HepG2 (cell line): ENCODE data around the gene PRDX2. TPM values are rescaled to one million over a fixed set of nuclear protein-coding genes. Genes with fewer than 3 reads are reported as not detected.

Source experiments
- ATAC-seq: fragments of 200-7000 bp; cut with Tn5 transposase; 3 replicates; pipeline ENCODE4 v1.9.1; 2020; ENCODE audit warnings: mild to moderate bottlenecking, moderate library complexity
- BruUV-seq: library from RNA; stranded (reverse); fragments of 400-500 nt; replicated peaks from 2 replicates; lab custom pipeline; 2021; lab: Mats Ljungman, UMichigan
- CTCF ChIA-PET: fragments of 300-600 bp; formaldehyde crosslinking; extraction: SDS; loops from one replicate; lab custom pipeline; 2021; ENCODE audit warnings: low total read pairs, inconsistent platforms, low intra/inter-chr PET ratio; lab: Yijun Ruan, JAX
- POLR2A ChIA-PET: fragments of 350-600 bp; sonication (Branson Sonifier 250); formaldehyde crosslinking; loops from one replicate; lab custom pipeline; 2020; ENCODE audit warnings: antibody characterized with exemption, inconsistent platforms; lab: Yijun Ruan, JAX
- DNase-seq: peaks from one replicate; pipeline ENCODE4 v3.0.0-alpha.2; 2015; ENCODE audit warnings: low spot score
- FAIRE-seq: peaks from 3 replicates; lab custom pipeline; 2011; peaks lifted over from hg19 to GRCh38; lab: Jason Lieb, UNC
- H2AFZ ChIP-seq: one replicate; pipeline ENCODE4 v1.6.1; 2011; ENCODE audit warnings: low read length, inconsistent platforms
- H3K27ac ChIP-seq: fragments of 300-600 bp; 3 replicates; pipeline ENCODE4 v1.8.0; 2011; ENCODE audit warnings: mixed run types, mild to moderate bottlenecking, mixed read lengths, low read length, inconsistent platforms; ENCODE audit not compliant: insufficient read depth; ENCODE audit errors: extremely low read length
- H3K27me3 ChIP-seq, 2 experiments: fragments of 200-600 bp in 1 of 2; 2 replicates in 1 of 2; 3 replicates in 1 of 2; pipeline versions ENCODE4 v1.6.0 to v1.8.0; 2011; ENCODE audit warnings: low read length in 2 of 2, mild to moderate bottlenecking in 2 of 2, moderate library complexity in 2 of 2, inconsistent platforms in 1 of 2; ENCODE audit not compliant: insufficient read depth in 2 of 2, control insufficient read depth in 1 of 2
- H3K36me3 ChIP-seq, 2 experiments: fragments of 200-600 bp in 1 of 2; replicated peaks in 1 of 2; 2 replicates in 1 of 2; 3 replicates in 1 of 2; pipeline versions ENCODE4 v1.5.1 to v1.8.0; 2011; ENCODE audit warnings: low read length in 2 of 2, inconsistent platforms in 1 of 2; ENCODE audit not compliant: insufficient read depth in 2 of 2, control insufficient read depth in 1 of 2
- H3K4me1 ChIP-seq: 2 replicates; pipeline ENCODE4 v1.5.1; 2012; ENCODE audit warnings: low read length, inconsistent platforms; ENCODE audit not compliant: insufficient read depth
- H3K4me2 ChIP-seq: 2 replicates; pipeline ENCODE4 v1.6.0; 2011; ENCODE audit warnings: low read depth, low read length, inconsistent platforms
- H3K4me3 ChIP-seq, 3 experiments: fragments of 200-600 bp in 1 of 3; sonication (generic), shearing (Covaris generic) in 1 of 3; replicated peaks in 1 of 3; 2 replicates each; pipeline ENCODE4 v1.5.1; 2011 to 2016; ENCODE audit warnings: low read length in 3 of 3, inconsistent platforms in 2 of 3, low read depth in 2 of 3, mild to moderate bottlenecking in 2 of 3, control low read depth in 1 of 3, mixed read lengths in 1 of 3; ENCODE audit not compliant: insufficient read depth in 1 of 3
- H3K79me2 ChIP-seq: one replicate; pipeline ENCODE4 v1.6.1; 2011; ENCODE audit warnings: low read length, inconsistent platforms; ENCODE audit not compliant: insufficient read depth
- H3K9ac ChIP-seq: 2 replicates; pipeline ENCODE4 v1.6.0; 2011; ENCODE audit warnings: mild to moderate bottlenecking, low read depth, low read length, inconsistent platforms; ENCODE audit not compliant: insufficient read depth
- H3K9me3 ChIP-seq: 2 replicates; pipeline ENCODE4 v1.5.1; 2012; ENCODE audit warnings: mild to moderate bottlenecking, low read length
- H4K20me1 ChIP-seq: 2 replicates; pipeline ENCODE4 v1.6.0; 2011; ENCODE audit warnings: inconsistent platforms, mild to moderate bottlenecking, low read length, moderate library complexity; ENCODE audit not compliant: insufficient read depth
- BRCA1 ChIP-seq: sonication (generic); formaldehyde crosslinking; IDR thresholded peaks from 2 replicates; pipeline ENCODE4 v1.4.0; 2020; ENCODE audit warnings: missing genetic modification reagents
- NFE2L2 ChIP-seq: fragments of 150-350 bp; IDR thresholded peaks from 2 replicates; pipeline ENCODE4 v1.6.1; 2014; ENCODE audit warnings: low read length
- PATZ1 ChIP-seq: sonication (generic); formaldehyde crosslinking; IDR thresholded peaks from 2 replicates; pipeline ENCODE4 v1.4.0; 2020; ENCODE audit warnings: missing genetic modification reagents
- TBX3 ChIP-seq: fragments of 450-650 bp; IDR thresholded peaks from 2 replicates; pipeline ENCODE4 v1.6.1; 2017; ENCODE audit warnings: antibody characterized with exemption, mild to moderate bottlenecking, inconsistent platforms, borderline replicate concordance
- ZBTB7B ChIP-seq: sonication (generic); formaldehyde crosslinking; IDR thresholded peaks from 2 replicates; pipeline ENCODE4 v1.4.0; 2020; ENCODE audit warnings: missing genetic modification reagents
- ZNF710 ChIP-seq: sonication (generic); formaldehyde crosslinking; IDR thresholded peaks from 2 replicates; pipeline ENCODE4 v1.5.0; 2020; ENCODE audit warnings: mild to moderate bottlenecking, missing genetic modification reagents, borderline replicate concordance
- WGBS: methylation state at CpG from one replicate; pipeline ENCODE4 v1.1.6; 2017; ENCODE audit warnings: low lambda C conversion rate; 5-methylcytosine and 5-hydroxymethylcytosine counted together
- in situ Hi-C: cut with HindIII; loops from 2 replicates; pipeline ENCODE4 v1.10.0; 2017; ENCODE audit warnings: low pct_unique_long_range_greater_than_20kb; ENCODE audit not compliant: extremely low pct_ligation_motif_present
- intact Hi-C: fragments of 100-400 bp; cut with micrococcal nuclease; formaldehyde crosslinking; loops from one replicate; pipeline ENCODE4 v1.10.0; 2022; ENCODE audit not compliant: unreplicated experiment
- polyA plus RNA-seq, 8 experiments: library from polyadenylated mRNA; depleted of rRNA in 3 of 8; stranded (reverse) in 7 of 8; unstranded in 1 of 8; fragments of >200 nt; fragmentation: Illumina TruSeq in 4 of 8; extraction: Trizol in 4 of 8; gene quantifications; 2 replicates each; pipeline versions ENCODE4 v1.2.1 to v1.2.3, GENCODE V29; 2011 to 2016; ENCODE audit warnings: low read depth in 4 of 8, missing spikeins in 1 of 8, mixed read lengths in 1 of 8; ENCODE audit not compliant: insufficient read depth in 1 of 8
- total RNA-seq, 5 experiments: library from RNA; depleted of rRNA; stranded (reverse); fragments of >200 nt; fragmentation: Illumina TruSeq; extraction: Trizol; gene quantifications; 2 replicates each; pipeline ENCODE4 v1.2.3, GENCODE V29; 2016; ENCODE audit warnings: low read depth in 1 of 5

Gene PRDX2
- total and polyA plus RNA-seq, 2 of the 13 experiments (the other 11 are each of a cell fraction or from before 2014, with no cell fraction given) = 218 to 381 TPM

- TF ChIP-seq PATZ1 (CRISPR knock-in tag) = peak; percentile 89
- no peak for TF ChIP-seq BRCA1 (CRISPR knock-in tag)
- peak; percentile 29; the same call in 1 of the 2 replicates for TF ChIP-seq ZBTB7B (CRISPR knock-in tag)
- no peak for TF ChIP-seq NFE2L2
- TF ChIP-seq, all 625 proteins: peak for 61
Observed at GRCh38 chr19:12783849-12784393, 17.7 kb downstream of the PRDX2 start (continued).

GRCh38 chr19:12783291-12783848 lies 18.2 kb downstream of the PRDX2 start:
- Histone ChIP-seq H3K27me3 (no peaks in the 10 kb centered on the region; a peak in 3 of 5 replicates), H3K9me3 (no peaks in the 10 kb centered on the region), H3K36me3 (no peaks in the 10 kb centered on the region), H3K4me3 (peak overlapping the region; percentile 30 to 73 (median 65); a peak in 4 of 6 replicates), H3K4me2 (peak overlapping the region; percentile 92), H3K9ac (no peak overlapping the region), H4K20me1 (no peaks in the 10 kb centered on the region), H2AFZ (no peak overlapping the region), H3K27ac (no peak overlapping the region), H3K79me2 (no peaks in the 10 kb centered on the region), H3K4me1 (peaks cover 85% of the 10 kb centered on the region)
- DNase-seq = no peak
- ChIA-PET POLR2A (interaction anchor here (0.9 to 3.9 kb wide), 2 partner anchors 9 to 50 kb away, joined by 3 to 38 read pairs; partner anchors contain the start of gene JUNB), CTCF (no interaction called here)
- FAIRE-seq = no peak
- no TSS peak for BruUV-seq
- ATAC-seq = no peak
- 0 out of 2 replicates have a peak, but pooled peaks have one; percentile 9 for TF ChIP-seq ZNF710
- TF ChIP-seq TBX3 = no peak
- in situ Hi-C loops (no loop called here), intact Hi-C loops (no loop called here)
- under 1% methylated on average over 13 of the region's 16 CpGs for WGBS
